ENCODE data around the gene AHRR. TPM values are rescaled to one million over a fixed set of nuclear protein-coding genes. Genes with fewer than 3 reads are reported as not detected.

AHRR gene
- total and polyA plus RNA-seq, 9 of the 15 experiments (the other 6 are each of a cell fraction or from before 2014, with no cell fraction given), result 0.06 to 1.6 (median 0.75) TPM; not detected in 1

DNA sequence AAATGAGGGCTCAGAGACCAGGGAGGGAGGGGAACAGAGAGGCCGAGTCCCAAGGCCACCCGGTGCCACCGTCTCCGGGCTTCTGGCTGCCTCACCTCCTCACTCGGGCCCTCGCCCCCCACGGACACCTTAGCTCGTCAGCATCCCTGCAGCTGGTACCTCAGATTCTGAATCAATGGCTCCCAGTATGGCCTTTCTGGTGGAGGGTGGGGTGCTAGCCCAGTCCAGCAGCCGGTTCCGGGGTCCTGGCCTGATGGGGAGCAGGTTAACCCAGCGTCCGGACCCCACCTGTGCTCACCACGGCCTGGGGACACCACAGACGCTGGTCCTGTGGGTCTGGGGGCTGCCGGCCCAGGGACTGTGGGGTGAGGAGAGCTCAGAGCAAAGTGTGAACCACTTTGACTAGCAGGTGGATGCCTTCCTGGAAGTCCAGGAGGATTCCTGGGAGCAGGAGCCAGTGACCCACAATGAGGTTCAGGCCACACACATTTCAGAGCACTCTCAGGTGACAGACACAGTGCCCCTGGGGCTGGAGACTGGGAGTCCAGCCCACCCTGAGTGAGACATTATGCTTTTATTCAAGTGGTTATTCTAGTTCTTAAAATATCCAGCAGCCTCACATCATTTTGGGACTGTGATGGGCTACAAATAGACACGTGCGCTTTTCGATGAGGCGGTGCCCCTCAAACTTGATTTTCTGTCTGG, 53.3 kb downstream of the AHRR start:
- H3K79me2 ChIP-seq (ENCODE audit: control insufficient read depth, insufficient read depth, low read length), result no peaks in the 10 kb centered on the region
- H3K36me3 ChIP-seq (ENCODE audit: control insufficient read depth, insufficient read depth, low read length), result no peaks in the 10 kb centered on the region
- no peak overlapping the region for H3K4me3 ChIP-seq
- H3K9me1 ChIP-seq (ENCODE audit: control insufficient read depth, insufficient read depth, low read length), result no peaks in the 10 kb centered on the region
- in situ Hi-C loops (cut with MboI) (no loop called here), intact Hi-C loops (cut with micrococcal nuclease) (no loop called here)
- CTCF ChIA-PET (ENCODE audit: low intra/inter-chr PET ratio), result no interaction called here
- H2AFZ ChIP-seq (ENCODE audit: low read depth, low read length), result no peak overlapping the region
- 8% methylated on average over 19 of the region's 19 CpGs for WGBS (ENCODE audit: insufficient coverage, low coverage, missing lambda C conversion rate)
- DNase-seq (ENCODE audit: extremely low read depth in 1 of 4, low spot score in 3 of 4) (no peak), FAIRE-seq (no peak), ATAC-seq (no peak)
- H3K4me1 ChIP-seq (replicated peaks in 1 of 2; ENCODE audit: control insufficient read depth in 2 of 2, insufficient read depth in 2 of 2, low read length in 2 of 2), result peaks cover 0 to 33% of the 10 kb centered on the region in 2 experiments; a peak in 2 of 5 replicates
- H4K20me1 ChIP-seq (replicated peaks; ENCODE audit: control insufficient read depth, insufficient read depth, low read length), result peaks cover 37% of the 10 kb centered on the region
- peaks cover 74 to 92% of the 10 kb centered on the region in 2 experiments for H3K27me3 ChIP-seq (ENCODE audit: control insufficient read depth in 2 of 2, insufficient read depth in 2 of 2, low read length in 2 of 2)
- no peak overlapping the region for H3K9ac ChIP-seq (ENCODE audit: insufficient read depth in 1 of 2, low read depth in 2 of 2, low read length in 2 of 2)
- BruUV-seq (replicated peaks), result no TSS peak
- TF ChIP-seq BRCA1 (IDR thresholded peaks at IDR 0.05) (no peak), BRCA1 (CRISPR knock-in tag; IDR thresholded peaks at IDR 0.05) (no peak), COPS2 (conservative IDR thresholded peaks at IDR 0.05) (no peak), ETS2 (tag; IDR thresholded peaks at IDR 0.05; ENCODE audit: borderline replicate concordance, poor library complexity, severe bottlenecking) (no peak), CBX5 (IDR thresholded peaks at IDR 0.05; ENCODE audit: borderline replicate concordance, low read depth) (no peak), SREBF2 (CRISPR knock-in tag; IDR thresholded peaks at IDR 0.05) (no peak), THRAP3 (IDR thresholded peaks at IDR 0.05; ENCODE audit: borderline replicate concordance) (no peak), NR2C1 (IDR thresholded peaks at IDR 0.05) (no peak), NR2C1 (tag; IDR thresholded peaks at IDR 0.05) (no peak), RBM17 (IDR thresholded peaks at IDR 0.05; ENCODE audit: borderline replicate concordance, low read depth, low read length) (no peak), ZNF717 (CRISPR knock-in tag; IDR thresholded peaks at IDR 0.05) (no peak)
- TF ChIP-seq, protein P1, sequence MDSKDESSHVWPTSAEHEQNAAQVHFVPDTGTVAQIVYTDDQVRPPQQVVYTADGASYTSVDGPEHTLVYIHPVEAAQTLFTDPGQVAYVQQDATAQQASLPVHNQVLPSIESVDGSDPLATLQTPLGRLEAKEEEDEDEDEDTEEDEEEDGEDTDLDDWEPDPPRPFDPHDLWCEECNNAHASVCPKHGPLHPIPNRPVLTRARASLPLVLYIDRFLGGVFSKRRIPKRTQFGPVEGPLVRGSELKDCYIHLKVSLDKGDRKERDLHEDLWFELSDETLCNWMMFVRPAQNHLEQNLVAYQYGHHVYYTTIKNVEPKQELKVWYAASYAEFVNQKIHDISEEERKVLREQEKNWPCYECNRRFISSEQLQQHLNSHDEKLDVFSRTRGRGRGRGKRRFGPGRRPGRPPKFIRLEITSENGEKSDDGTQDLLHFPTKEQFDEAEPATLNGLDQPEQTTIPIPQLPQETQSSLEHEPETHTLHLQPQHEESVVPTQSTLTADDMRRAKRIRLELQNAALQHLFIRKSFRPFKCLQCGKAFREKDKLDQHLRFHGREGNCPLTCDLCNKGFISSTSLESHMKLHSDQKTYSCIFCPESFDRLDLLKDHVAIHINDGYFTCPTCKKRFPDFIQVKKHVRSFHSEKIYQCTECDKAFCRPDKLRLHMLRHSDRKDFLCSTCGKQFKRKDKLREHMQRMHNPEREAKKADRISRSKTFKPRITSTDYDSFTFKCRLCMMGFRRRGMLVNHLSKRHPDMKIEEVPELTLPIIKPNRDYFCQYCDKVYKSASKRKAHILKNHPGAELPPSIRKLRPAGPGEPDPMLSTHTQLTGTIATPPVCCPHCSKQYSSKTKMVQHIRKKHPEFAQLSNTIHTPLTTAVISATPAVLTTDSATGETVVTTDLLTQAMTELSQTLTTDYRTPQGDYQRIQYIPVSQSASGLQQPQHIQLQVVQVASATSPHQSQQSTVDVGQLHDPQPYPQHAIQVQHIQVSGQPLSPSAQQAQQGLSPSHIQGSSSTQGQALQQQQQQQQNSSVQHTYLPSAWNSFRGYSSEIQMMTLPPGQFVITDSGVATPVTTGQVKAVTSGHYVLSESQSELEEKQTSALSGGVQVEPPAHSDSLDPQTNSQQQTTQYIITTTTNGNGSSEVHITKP (IDR thresholded peaks at IDR 0.05; ENCODE audit: partially characterized antibody), result no peak
- H3K4me2 ChIP-seq (ENCODE audit: insufficient read depth, low read length), result no peak overlapping the region
- no peak overlapping the region for H3K27ac ChIP-seq (ENCODE audit: extremely low read depth, low read depth, low read length)
- POLR2A ChIA-PET, result interaction anchor here (0.7 to 1.0 kb wide), 2 partner anchors 12 to 40 kb away, joined by 3 to 4 read pairs; no protein-coding TSS in a partner anchor
- H3K9me3 ChIP-seq (replicated peaks; ENCODE audit: control insufficient read depth, insufficient read depth, low read depth, low read length), result no peaks in the 10 kb centered on the region
